ENCODE data around the gene MRPS11.
A peak's percentile ranks its signal among the peaks of the same experiment; 100 is the strongest.
"Not testable (repeated sequence)": the region's sequence is repeated elsewhere in the genome, so short reads cannot be mapped to it uniquely, and the experiment has no call there.

The MRPS11 gene

DNA sequence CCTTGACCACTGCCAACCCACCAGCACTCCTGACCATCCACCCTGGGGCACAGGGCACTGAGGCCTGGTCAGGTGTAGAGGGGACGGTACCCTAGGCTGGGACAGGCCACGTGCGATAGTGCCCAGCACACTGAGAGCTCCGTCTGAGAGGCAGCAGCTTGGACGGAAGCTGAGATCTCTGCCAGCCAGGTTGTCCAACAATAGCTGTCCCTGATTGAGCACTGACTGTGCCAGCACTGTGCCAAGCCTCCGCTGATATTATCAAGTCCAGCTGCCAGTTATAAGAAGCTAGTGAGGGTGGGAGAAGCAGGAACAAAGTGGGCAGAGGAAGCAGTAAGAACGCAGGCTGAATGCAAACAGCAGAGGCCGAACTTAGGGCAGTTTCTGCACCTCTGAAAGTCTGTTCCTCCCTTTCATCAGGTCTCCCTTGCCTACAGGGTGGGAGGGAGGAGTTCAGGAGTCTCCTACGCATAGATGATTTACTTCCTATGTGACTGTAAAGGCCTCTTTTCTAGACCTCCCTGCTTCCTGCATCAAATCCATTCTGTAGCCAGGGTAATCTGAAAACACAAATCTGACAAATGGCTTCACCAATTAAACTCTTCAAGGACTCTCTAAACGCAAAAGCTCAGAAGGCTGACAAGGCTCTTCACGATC lies 29.7 kb downstream of the MRPS11 start:
- DNase-seq = no peak

DNA sequence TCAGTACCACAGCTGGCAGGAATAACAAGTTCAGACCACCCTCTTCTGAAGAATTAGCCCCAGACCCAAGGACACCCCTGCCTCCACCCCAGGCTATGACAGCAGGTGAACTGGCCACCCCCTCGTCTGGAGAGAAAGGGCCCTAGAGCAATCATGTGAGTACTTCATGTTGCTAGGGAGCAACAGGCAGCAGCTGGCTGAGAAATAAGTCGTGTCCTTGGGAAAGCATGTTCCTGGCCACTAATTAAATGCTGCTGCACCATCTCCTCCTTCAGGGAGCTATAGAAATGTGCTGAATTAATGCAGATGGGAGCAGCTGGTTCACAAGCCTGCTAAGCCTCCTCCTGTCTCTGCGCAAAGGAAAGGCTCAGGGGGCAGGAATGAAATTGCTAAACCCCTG lies 31.5 kb downstream of the MRPS11 start:
- peak; percentile 23 for DNase-seq

DNA sequence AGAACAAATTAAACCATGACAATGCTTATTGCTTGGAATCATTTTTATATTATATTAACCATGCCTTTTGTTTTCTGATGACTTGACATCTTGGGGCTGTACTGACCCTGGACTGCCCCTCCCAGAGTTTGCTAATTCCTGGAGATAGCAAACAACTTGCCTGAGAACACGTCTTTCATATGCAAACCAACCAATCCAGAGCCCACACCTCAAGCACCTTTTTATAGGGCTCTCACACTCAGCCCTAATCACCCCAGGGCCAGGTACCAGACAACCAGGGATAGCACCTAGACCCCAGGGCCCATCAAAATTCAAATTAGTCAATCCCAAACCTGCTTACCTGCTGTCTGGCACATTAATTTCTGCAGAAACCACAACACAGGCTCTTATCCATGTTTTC lies 36.9 kb downstream of the MRPS11 start:
- no peak for DNase-seq

DNA sequence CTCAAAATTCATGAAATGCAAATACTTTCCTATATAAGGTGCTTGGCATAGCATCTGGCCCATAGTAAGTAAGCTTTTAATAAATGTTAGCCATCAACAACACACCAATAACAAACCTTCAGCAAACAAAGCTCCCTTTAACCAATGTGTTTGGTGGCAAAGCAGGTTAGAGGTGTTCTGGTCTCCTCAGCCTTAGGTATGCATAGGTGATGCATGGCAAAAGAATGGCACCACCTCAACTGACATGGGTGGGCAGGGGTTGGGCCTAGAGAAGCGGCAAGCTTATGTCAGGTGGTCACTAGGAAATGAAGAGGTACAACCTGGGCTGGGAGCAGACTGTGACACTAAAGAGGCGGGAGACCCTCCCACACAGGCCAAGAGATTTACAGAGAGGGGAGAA lies 38.2 kb downstream of the MRPS11 start:
- DNase-seq = no peak

DNA sequence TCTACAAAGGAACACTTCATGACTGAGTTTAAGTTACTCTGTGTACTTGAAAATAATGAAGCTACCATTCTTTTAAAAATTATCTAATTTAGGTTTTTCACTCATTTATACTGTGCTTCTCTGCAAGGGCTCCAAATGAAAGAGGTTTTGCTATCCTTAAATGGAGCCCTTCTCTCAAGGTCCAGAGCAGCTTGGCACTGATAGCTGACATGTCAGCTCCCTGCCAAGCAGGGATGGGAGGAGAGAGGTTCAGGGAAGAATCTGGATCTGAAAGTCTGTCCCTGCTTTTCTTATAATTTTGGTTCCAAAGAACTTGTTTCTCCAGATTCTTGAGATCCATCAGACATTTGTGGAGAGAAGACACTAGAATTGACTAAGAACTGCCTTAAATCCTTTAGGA lies 39.1 kb downstream of the MRPS11 start:
- no peak for DNase-seq

DNA sequence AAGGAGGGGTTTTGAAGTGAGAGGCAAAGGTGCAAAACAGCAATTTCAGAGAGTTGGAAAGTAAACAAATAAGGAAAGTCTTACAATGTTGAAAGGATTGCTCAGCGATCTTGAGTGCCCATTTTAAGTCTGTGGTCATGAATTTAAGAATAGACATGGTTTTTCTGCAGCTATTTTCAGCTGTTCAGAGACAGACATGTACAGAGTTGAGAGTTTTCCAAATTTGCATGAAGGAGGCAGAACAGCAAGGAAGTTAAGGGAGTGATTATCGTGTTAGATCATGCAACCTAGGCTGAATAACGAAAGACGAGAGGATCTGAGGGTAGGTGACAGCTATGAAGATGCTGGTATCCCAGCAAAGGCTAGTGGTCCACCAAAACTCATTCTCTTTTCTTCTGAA lies 41.8 kb downstream of the MRPS11 start:
- no peak for DNase-seq

DNA sequence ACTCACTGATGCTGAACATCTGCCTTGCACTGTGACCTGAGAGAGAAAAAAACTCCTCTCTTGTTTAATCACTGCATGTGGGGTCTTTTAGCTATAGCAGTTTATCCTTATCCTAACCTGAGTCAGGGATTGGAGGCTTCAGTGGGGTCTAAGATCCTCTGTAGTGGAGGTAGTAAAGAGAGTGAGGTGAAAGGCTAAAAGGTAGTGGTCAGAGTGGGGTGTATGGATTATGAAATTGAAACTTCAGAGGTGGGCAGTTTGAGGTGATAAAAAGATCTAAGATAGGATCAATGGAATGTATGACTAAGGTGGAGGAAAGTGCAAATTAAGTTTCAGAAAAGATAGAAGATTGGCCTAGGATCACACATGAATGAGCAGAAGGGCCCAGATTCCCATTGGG lies 42.5 kb downstream of the MRPS11 start:
- no peak for DNase-seq

DNA sequence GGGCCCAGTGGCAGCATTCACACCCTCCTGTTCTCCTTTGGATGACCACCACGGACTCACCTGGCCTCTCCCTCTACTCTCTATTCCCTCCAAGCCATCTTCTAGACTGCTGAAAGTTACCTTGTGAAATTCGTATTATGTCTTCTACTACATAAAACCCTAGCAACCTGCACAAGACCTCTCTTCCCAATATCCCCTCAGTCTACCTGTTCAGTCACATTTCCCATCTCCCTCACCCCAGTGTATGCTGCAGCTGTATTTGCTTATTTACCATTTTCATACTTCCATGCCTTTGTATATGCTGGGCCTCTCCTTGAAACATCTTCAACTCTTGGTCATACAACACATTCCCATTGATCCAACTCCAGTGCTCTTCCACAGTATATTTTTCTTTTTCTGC lies 43.7 kb downstream of the MRPS11 start:
- DNase-seq = no peak

DNA sequence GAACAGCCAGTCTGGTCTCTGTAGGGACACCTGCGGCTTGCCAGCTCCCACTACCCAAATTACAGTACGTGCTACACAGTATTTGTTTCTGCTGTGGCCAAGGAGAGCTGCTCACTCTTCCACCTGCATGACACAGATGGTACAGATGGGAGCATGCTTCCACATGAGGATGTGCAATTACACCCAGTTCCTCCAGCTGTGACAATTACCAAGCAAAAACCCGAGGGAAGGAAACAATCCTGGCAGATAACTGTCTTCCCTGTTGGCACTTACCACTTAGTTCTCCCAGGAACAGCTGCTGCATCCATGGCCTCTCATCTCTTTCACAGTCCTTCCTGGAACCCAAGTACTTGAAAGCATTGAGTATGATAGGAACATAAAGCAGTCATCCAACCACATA lies 44.6 kb downstream of the MRPS11 start:
- DNase-seq = no peak

DNA sequence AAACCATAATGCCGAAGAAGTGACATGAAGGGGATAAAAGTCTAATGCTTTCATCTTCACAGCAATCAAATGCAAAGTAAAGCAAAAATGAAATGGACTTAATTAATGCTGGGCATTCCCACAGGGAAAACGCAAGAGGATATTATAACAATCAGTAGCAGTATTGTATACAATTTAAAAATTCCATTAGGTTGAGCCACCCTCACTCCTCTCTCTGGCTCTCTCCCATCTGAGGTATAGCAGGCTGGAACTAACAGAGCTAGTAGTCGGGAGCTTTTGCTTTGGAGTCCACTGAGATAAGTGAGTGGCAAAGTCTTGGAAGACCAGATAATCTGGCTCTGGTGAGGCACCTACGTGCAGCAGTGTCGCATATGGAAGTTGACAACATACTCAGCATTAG lies 45.1 kb downstream of the MRPS11 start:
- DNase-seq = no peak

DNA sequence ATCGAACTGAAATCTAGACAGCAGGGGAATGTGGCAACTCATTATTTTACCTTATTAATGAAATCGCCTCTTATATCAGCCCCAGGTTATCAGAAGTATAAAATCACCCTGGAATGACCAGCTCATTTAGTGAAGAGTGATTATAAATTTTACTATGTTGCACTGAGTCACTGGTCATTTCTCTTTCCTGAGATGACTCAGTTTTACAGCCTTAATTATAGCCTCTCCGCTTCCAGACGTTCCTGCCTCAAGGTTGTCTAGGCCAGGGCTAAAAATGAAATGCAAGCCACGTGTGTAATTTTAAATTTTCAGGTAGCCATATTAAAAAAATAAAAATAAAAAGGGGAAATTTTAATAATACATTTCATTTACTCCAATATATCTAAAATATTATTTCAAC lies 45.7 kb downstream of the MRPS11 start:
- no peak for DNase-seq

DNA sequence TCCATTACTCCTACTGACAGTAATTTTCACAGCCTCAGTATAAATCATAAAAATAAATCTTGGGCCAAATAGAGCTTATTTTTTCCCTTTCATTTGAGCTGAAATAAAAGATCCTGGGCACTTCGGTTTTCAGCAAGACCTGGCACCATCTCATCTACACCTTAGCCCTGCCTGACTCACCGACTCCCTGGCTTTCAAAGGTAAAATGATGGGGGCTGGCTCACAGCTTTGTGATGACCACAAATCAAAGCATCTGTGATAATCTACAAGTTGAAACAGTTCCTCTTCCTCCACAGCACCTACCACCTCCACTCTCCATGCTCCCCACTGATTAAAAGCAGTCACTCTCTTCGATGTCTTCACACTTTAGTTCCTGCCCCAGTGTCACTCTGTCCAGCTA lies 51.4 kb downstream of the MRPS11 start:
- DNase-seq = no peak

DNA sequence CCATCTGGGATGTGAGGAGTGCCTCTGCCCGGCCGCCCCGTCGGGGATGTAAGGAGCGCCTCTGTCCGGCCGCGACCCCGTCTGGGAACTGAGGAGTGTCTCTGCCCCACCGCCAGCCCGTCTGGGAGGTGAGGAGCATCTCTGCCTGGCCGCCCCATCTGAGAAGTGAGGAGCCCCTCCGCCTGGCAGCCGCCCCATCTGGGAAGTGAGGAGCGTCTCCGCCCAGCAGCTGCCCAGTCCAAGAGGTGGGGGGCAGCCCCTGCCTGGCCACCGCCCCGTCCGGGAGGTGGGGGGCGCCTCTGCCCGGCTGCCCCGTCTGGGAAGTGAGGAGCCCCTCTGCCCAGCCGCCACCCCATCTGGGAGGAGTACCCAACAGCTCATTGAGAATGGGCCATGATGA lies 56.6 kb downstream of the MRPS11 start:
- DNase-seq = not testable (repeated sequence)

DNA sequence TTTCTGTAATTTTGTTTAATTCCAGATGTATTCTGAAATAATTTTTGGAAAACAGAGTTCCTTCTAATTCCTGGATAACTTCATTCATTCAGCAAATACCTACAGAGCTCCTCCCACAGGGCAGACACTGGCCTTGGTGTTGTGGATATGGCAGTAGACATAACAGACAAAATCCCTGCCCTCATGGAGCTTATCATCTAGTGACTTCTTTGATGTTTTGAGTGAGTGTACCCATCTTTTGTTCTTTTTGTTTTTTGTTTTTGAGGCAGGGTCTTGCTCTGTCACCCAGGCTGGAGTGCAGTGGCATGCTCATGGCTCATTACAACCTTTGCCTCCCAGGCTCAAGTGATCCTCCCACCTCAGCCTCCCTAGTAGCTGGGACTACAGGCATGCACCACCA lies 57.9 kb downstream of the MRPS11 start:
- no peak for DNase-seq

DNA sequence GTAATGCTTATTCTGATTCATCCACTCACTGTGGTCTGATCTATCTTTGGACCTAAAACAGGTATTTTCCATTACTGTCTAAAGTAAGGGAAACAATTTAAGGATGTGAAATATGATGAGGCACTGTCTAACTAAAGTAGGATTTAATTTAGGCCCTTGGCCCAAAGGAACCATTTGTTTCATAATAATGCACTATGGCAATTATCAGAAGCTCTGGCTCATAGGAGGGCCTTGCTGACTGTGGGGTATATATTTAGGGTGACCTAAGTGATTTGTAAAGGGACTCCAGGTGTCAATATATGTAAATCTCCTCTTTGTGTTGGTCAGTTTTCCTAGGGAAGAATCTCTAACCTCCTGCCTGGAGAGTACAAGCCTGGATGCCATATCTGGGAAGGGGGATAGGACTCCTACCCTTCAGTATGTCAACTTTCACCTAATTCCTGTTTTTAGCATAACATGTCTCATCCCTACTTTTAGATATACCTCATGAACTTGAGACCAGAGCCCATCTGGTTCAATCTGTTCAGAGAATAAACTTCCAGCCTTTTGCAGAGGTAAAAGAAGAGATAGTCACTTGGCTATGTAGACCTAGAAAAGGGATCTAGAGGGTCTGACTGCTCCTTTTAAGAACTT lies 58.9 kb downstream of the MRPS11 start:
- no peak for DNase-seq

DNA sequence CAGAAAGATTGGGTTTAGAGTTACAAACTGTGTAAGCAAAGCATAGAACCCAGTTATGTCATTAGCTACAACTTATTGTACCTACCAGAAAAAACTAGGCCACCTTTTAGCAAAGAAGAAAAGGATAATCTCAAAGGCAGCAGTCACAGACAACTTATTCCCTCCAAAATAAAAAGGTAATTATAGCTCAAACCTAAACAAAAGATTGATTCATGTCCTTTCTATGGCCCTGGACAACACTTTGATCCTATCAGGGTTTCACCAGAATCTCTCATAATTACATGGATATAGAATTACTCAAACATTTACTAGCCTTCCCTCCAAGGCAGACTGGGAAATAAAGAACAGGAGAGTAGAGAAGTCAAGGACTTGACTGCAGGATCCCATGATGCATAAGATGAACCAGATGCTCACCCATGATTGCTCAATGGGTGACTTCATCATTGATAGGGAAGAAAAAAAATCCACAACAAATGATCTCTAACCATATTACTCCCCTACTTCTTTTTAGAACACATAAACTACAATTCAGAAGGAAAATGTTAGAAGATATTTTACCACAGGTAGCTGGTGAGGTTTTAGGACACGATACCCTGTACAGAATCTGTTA lies 61.6 kb downstream of the MRPS11 start:
- DNase-seq = no peak
